Activated T-helper 1 cell treated with Interleukin-2 at 50 U/mL for 16 hours (primary cell): ENCODE results near the gene KIF3B.
"Not testable (repeated sequence)": the region's sequence is repeated elsewhere in the genome, so short reads cannot be mapped to it uniquely, and the experiment has no call there.

ENCODE experiments used
- DNase-seq: peaks from one replicate; pipeline ENCODE4 v3.0.0-alpha.2; 2020; ENCODE audit warnings: low read depth

The KIF3B gene

GRCh38 chr20:32277361-32278198 lies at the start of gene KIF3B:
Gene KIF3B (plus strand): TSS chr20:32277651. CDS start chr20:32309778, 32,127 bp downstream.
- peak; percentile 78 for DNase-seq

GRCh38 chr20:32227744-32228688 lies 49.4 kb upstream of the KIF3B start:
- DNase-seq, result no peak

GRCh38 chr20:32229251-32229747 lies 48.2 kb upstream of the KIF3B start:
- no peak for DNase-seq

- DNase-seq, result no peak
These were observed 46.7 kb upstream of the KIF3B start for GRCh38 chr20:32230707-32231106.

GRCh38 chr20:32231245-32231644 lies 46.2 kb upstream of the KIF3B start:
- no peak for DNase-seq

GRCh38 chr20:32231847-32232246 lies 45.6 kb upstream of the KIF3B start:
- no peak for DNase-seq

- DNase-seq, result no peak
These were observed 45.0 kb upstream of the KIF3B start for GRCh38 chr20:32232326-32232886.

GRCh38 chr20:32233286-32233685 lies 44.2 kb upstream of the KIF3B start:
- DNase-seq, result no peak

GRCh38 chr20:32234135-32234808 lies 43.2 kb upstream of the KIF3B start:
- DNase-seq, result no peak

GRCh38 chr20:32235331-32236047 lies 42.0 kb upstream of the KIF3B start:
- no peak for DNase-seq

- no peak for DNase-seq
These were observed 41.4 kb upstream of the KIF3B start for GRCh38 chr20:32236048-32236533.

GRCh38 chr20:32236819-32237218 lies 40.6 kb upstream of the KIF3B start:
- DNase-seq, result no peak

- DNase-seq, result no peak
These were observed 40.0 kb upstream of the KIF3B start for GRCh38 chr20:32237419-32237818.

- DNase-seq, result no peak
These were observed 38.7 kb upstream of the KIF3B start for GRCh38 chr20:32238483-32239425.

- no peak for DNase-seq
These were observed 37.2 kb upstream of the KIF3B start for GRCh38 chr20:32240205-32240604.

- no peak for DNase-seq
These were observed 35.6 kb upstream of the KIF3B start for GRCh38 chr20:32241807-32242206.

- no peak for DNase-seq
These were observed 33.2 kb upstream of the KIF3B start for GRCh38 chr20:32244150-32244823.

GRCh38 chr20:32244959-32245358 lies 32.5 kb upstream of the KIF3B start:
- DNase-seq, result no peak

GRCh38 chr20:32246208-32246607 lies 31.2 kb upstream of the KIF3B start:
- DNase-seq, result not testable (repeated sequence)
